ENCODE measurements around the gene RHOT2.
A peak's percentile ranks its signal among the peaks of the same experiment; 100 is the strongest.

RHOT2 gene

GRCh38 chr16:676913-677312, 9.0 kb downstream of the RHOT2 start:
- no peak overlapping the region for H3K27ac ChIP-seq (ENCODE audit: insufficient read depth, low read depth, low read length, poor library complexity, severe bottlenecking)
- H3K36me3 ChIP-seq (ENCODE audit: control insufficient read depth, insufficient read depth, low read length), result peaks cover 15% of the 10 kb centered on the region
- H3K9me3 ChIP-seq (ENCODE audit: control insufficient read depth, low read length), result no peaks in the 10 kb centered on the region
- H3K4me3 ChIP-seq (ENCODE audit: insufficient read depth, low read depth, low read length), result no peak overlapping the region
- H3K27me3 ChIP-seq (ENCODE audit: control insufficient read depth, insufficient read depth, low read length, poor library complexity, severe bottlenecking), result peaks cover 12% of the 10 kb centered on the region
- WGBS, 2 experiments, result 93 to 94% methylated on average over 23 of the region's 23 CpGs
- H3K4me1 ChIP-seq (ENCODE audit: control insufficient read depth, insufficient read depth, low read length), result peaks cover 14% of the 10 kb centered on the region

GRCh38 chr16:677316-678190, 9.6 kb downstream of the RHOT2 start:
- Histone ChIP-seq H3K36me3 (ENCODE audit: control insufficient read depth, insufficient read depth, low read length) (peaks cover 16% of the 10 kb centered on the region), H3K4me3 (ENCODE audit: insufficient read depth, low read depth, low read length) (no peak overlapping the region), H3K4me1 (ENCODE audit: control insufficient read depth, insufficient read depth, low read length) (peaks cover 14% of the 10 kb centered on the region), H3K9me3 (ENCODE audit: control insufficient read depth, low read length) (no peaks in the 10 kb centered on the region), H3K27me3 (ENCODE audit: control insufficient read depth, insufficient read depth, low read length, poor library complexity, severe bottlenecking) (peaks cover 12% of the 10 kb centered on the region), H3K27ac (ENCODE audit: insufficient read depth, low read depth, low read length, poor library complexity, severe bottlenecking) (no peak overlapping the region)
- WGBS, 2 experiments, result 91 to 92% methylated on average over 57 of the region's 57 CpGs

GRCh38 chr16:678209-678857, 10.4 kb downstream of the RHOT2 start:
- peaks cover 15% of the 10 kb centered on the region for H3K36me3 ChIP-seq (ENCODE audit: control insufficient read depth, insufficient read depth, low read length)
- H3K9me3 ChIP-seq (ENCODE audit: control insufficient read depth, low read length), result no peaks in the 10 kb centered on the region
- peaks cover 20% of the 10 kb centered on the region for H3K4me1 ChIP-seq (ENCODE audit: control insufficient read depth, insufficient read depth, low read length)
- peaks cover 12% of the 10 kb centered on the region for H3K27me3 ChIP-seq (ENCODE audit: control insufficient read depth, insufficient read depth, low read length, poor library complexity, severe bottlenecking)
- H3K4me3 ChIP-seq (ENCODE audit: insufficient read depth, low read depth, low read length), result no peak overlapping the region
- H3K27ac ChIP-seq (ENCODE audit: insufficient read depth, low read depth, low read length, poor library complexity, severe bottlenecking), result no peak overlapping the region
- 94 to 95% methylated on average over 21 of the region's 21 CpGs for WGBS, 2 experiments

GRCh38 chr16:678858-679813, 11.2 kb downstream of the RHOT2 start:
- Histone ChIP-seq H3K4me1 (ENCODE audit: control insufficient read depth, insufficient read depth, low read length) (peaks cover 21% of the 10 kb centered on the region), H3K36me3 (ENCODE audit: control insufficient read depth, insufficient read depth, low read length) (peaks cover 15% of the 10 kb centered on the region), H3K27ac (ENCODE audit: insufficient read depth, low read depth, low read length, poor library complexity, severe bottlenecking) (no peak overlapping the region), H3K4me3 (ENCODE audit: insufficient read depth, low read depth, low read length) (peak overlapping the region; percentile 42), H3K9me3 (ENCODE audit: control insufficient read depth, low read length) (no peaks in the 10 kb centered on the region), H3K27me3 (ENCODE audit: control insufficient read depth, insufficient read depth, low read length, poor library complexity, severe bottlenecking) (peaks cover 12% of the 10 kb centered on the region)
- WGBS, 2 experiments, result 32 to 34% methylated on average over 50 to 52 of the region's 52 CpGs

- WGBS, 2 experiments, result 0% methylated on average over 87 to 91 of the region's 91 CpGs
- Histone ChIP-seq H3K27ac (ENCODE audit: insufficient read depth, low read depth, low read length, poor library complexity, severe bottlenecking) (peak within 1 kb of the TSS; percentile 60), H3K36me3 (ENCODE audit: control insufficient read depth, insufficient read depth, low read length) (peaks cover 15% of the 10 kb centered on the region), H3K9me3 (ENCODE audit: control insufficient read depth, low read length) (no peaks in the 10 kb centered on the region), H3K27me3 (ENCODE audit: control insufficient read depth, insufficient read depth, low read length, poor library complexity, severe bottlenecking) (peaks cover 12% of the 10 kb centered on the region), H3K4me1 (ENCODE audit: control insufficient read depth, insufficient read depth, low read length) (peaks cover 14% of the 10 kb centered on the region), H3K4me3 (ENCODE audit: insufficient read depth, low read depth, low read length) (peak within 1 kb of the TSS; percentile 77)
Observed at GRCh38 chr16:679814-680624, 12.1 kb downstream of the RHOT2 start, which contains the start of gene STUB1. STUB1 (plus strand) TSS chr16:680410; CDS start chr16:680526, 116 bp downstream.

GRCh38 chr16:680625-680945, 12.7 kb downstream of the RHOT2 start:
- Histone ChIP-seq H3K27me3 (ENCODE audit: control insufficient read depth, insufficient read depth, low read length, poor library complexity, severe bottlenecking) (peaks cover 7% of the 10 kb centered on the region), H3K9me3 (ENCODE audit: control insufficient read depth, low read length) (no peaks in the 10 kb centered on the region), H3K27ac (ENCODE audit: insufficient read depth, low read depth, low read length, poor library complexity, severe bottlenecking) (peak overlapping the region; percentile 60), H3K4me3 (ENCODE audit: insufficient read depth, low read depth, low read length) (peak overlapping the region; percentile 77), H3K4me1 (ENCODE audit: control insufficient read depth, insufficient read depth, low read length) (peaks cover 13% of the 10 kb centered on the region), H3K36me3 (ENCODE audit: control insufficient read depth, insufficient read depth, low read length) (peaks cover 15% of the 10 kb centered on the region)
- 1% methylated on average over 38 of the region's 38 CpGs for WGBS, 2 experiments

- H3K4me3 ChIP-seq (ENCODE audit: insufficient read depth, low read depth, low read length), result peak overlapping the region; percentile 77
- H3K36me3 ChIP-seq (ENCODE audit: control insufficient read depth, insufficient read depth, low read length), result peaks cover 15% of the 10 kb centered on the region
- 66 to 67% methylated on average over 44 of the region's 44 CpGs for WGBS, 2 experiments
- H3K27ac ChIP-seq (ENCODE audit: insufficient read depth, low read depth, low read length, poor library complexity, severe bottlenecking), result no peak overlapping the region
- H3K27me3 ChIP-seq (ENCODE audit: control insufficient read depth, insufficient read depth, low read length, poor library complexity, severe bottlenecking), result peaks cover under 1% of the 10 kb centered on the region
- H3K4me1 ChIP-seq (ENCODE audit: control insufficient read depth, insufficient read depth, low read length), result peaks cover 13% of the 10 kb centered on the region
- no peaks in the 10 kb centered on the region for H3K9me3 ChIP-seq (ENCODE audit: control insufficient read depth, low read length)
Observed at GRCh38 chr16:680967-681745, 13.2 kb downstream of the RHOT2 start.

- 95 to 97% methylated on average over 28 of the region's 28 CpGs for WGBS, 2 experiments
- H3K9me3 ChIP-seq (ENCODE audit: control insufficient read depth, low read length), result no peaks in the 10 kb centered on the region
- peaks cover 15% of the 10 kb centered on the region for H3K36me3 ChIP-seq (ENCODE audit: control insufficient read depth, insufficient read depth, low read length)
- H3K4me1 ChIP-seq (ENCODE audit: control insufficient read depth, insufficient read depth, low read length), result peaks cover 13% of the 10 kb centered on the region
- no peaks in the 10 kb centered on the region for H3K27me3 ChIP-seq (ENCODE audit: control insufficient read depth, insufficient read depth, low read length, poor library complexity, severe bottlenecking)
- no peak overlapping the region for H3K4me3 ChIP-seq (ENCODE audit: insufficient read depth, low read depth, low read length)
- H3K27ac ChIP-seq (ENCODE audit: insufficient read depth, low read depth, low read length, poor library complexity, severe bottlenecking), result no peak overlapping the region
Observed at GRCh38 chr16:681746-682427, 14.0 kb downstream of the RHOT2 start.
